ENCODE measurements around the gene SYPL1. TPM values are rescaled to one million over a fixed set of nuclear protein-coding genes. Genes with fewer than 3 reads are reported as not detected.

SYPL1 gene
- total and polyA plus RNA-seq, 2 donors (not counting 3 experiments of a cell fraction or from before 2014, with no cell fraction given), result 59.8 to 67.1 TPM

DNA sequence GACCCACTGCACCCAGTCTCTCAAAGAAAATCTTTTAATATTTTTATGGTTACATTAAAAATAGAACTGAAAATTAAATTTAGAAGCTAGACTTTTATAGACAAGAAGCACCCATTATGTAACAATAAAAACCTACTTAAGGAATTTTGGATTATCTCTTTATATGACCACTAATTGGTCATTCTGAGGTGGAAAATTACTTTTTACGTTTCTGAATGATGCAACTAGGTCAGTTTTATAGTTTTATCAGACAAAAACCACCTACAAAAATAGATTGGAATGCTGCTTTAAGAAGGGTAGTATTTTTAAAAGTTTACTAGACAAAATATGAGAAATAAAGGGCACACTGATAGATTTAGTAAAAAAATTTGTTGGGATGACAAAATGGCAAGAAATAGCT is 16.5 kb downstream of the SYPL1 start:
- H3K36me3 ChIP-seq (ENCODE audit: control insufficient read depth in 2 of 2, extremely low read depth in 1 of 2, insufficient read depth in 2 of 2, low read length in 2 of 2), result peaks cover 0 to 14% of the 10 kb centered on the region in 2 experiments
- H3K9me1 ChIP-seq (replicated peaks; ENCODE audit: control insufficient read depth, extremely low read depth, insufficient read depth, low read length), result no peaks in the 10 kb centered on the region
- ChIA-PET CTCF (interaction anchor here (1.3 kb wide), 1 partner anchor 58 kb away, joined by 4 read pairs; no protein-coding TSS in a partner anchor), POLR2A (no interaction called here)
- no peak for TF ChIP-seq FOS (IDR thresholded peaks at IDR 0.05; ENCODE audit: borderline replicate concordance, insufficient read depth, low read length)
- H3K4me2 ChIP-seq (ENCODE audit: insufficient read depth, low read length), result no peak overlapping the region
- H3K9ac ChIP-seq (replicated peaks; ENCODE audit: extremely low read depth, insufficient read depth, low read length), result no peak overlapping the region
- BruUV-seq (replicated peaks), result no TSS peak
- dilution Hi-C loops (cut with MboI; ENCODE audit: extremely low pct_ligation_motif_present, low sequenced_read_pairs) (no loop called here), intact Hi-C loops (cut with micrococcal nuclease) (no loop called here)
- no peaks in the 10 kb centered on the region for H3K9me3 ChIP-seq (replicated peaks; ENCODE audit: control insufficient read depth, insufficient read depth, low read length)
- peaks cover 3% of the 10 kb centered on the region for H3K4me1 ChIP-seq (ENCODE audit: control insufficient read depth, extremely low read depth, insufficient read depth, low read length)
- FAIRE-seq (no peak), DNase-seq (ENCODE audit: low read depth, low spot score) (no peak)
- H2AFZ ChIP-seq (ENCODE audit: low read depth, low read length), result no peak overlapping the region
- no peak overlapping the region for H3K4me3 ChIP-seq (replicated peaks in 1 of 3; ENCODE audit: insufficient read depth in 1 of 3, low read depth in 1 of 3, low read length in 3 of 3)
- no peak overlapping the region for H3K27ac ChIP-seq (ENCODE audit: insufficient read depth, low read depth, low read length)
- H3K27me3 ChIP-seq (ENCODE audit: control insufficient read depth in 2 of 2, insufficient read depth in 2 of 2, low read length in 2 of 2), result no peaks in the 10 kb centered on the region
- no peaks in the 10 kb centered on the region for H4K20me1 ChIP-seq (replicated peaks; ENCODE audit: control insufficient read depth, extremely low read depth, insufficient read depth, low read length)
- H3K79me2 ChIP-seq (ENCODE audit: control insufficient read depth, insufficient read depth, low read length), result peaks cover 22% of the 10 kb centered on the region

DNA sequence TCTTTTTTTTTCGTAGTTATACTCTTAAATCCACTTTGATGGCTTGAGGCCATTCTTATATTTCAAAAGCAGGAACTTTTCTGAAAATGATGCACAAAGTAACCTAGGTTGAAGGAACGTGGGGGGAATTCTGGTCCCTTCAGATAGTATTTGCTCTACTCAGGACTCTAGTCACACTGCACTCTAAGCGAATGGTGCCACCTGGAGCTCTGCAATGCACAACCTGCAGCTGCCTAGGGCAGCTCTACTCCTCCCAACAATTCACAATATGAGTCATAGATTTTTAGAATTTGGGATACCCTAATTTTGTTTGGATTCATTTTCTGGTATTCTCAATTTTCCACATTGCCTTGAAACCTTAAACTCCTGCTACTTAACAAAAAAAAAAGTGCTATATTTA is 17.3 kb downstream of the SYPL1 start:
- TF ChIP-seq POLR2A (IDR thresholded peaks at IDR 0.05; ENCODE audit: low read depth, low read length), result no peak
- no peak for TF ChIP-seq MYC (IDR thresholded peaks at IDR 0.05; ENCODE audit: low read depth, low read length)
- no peak for TF ChIP-seq MAX (IDR thresholded peaks at IDR 0.05; ENCODE audit: insufficient read depth, insufficient read length)
- TF ChIP-seq JUN (IDR thresholded peaks at IDR 0.05; ENCODE audit: borderline replicate concordance, insufficient read depth, insufficient read length, low read depth), result no peak
- TF ChIP-seq, protein P1, sequence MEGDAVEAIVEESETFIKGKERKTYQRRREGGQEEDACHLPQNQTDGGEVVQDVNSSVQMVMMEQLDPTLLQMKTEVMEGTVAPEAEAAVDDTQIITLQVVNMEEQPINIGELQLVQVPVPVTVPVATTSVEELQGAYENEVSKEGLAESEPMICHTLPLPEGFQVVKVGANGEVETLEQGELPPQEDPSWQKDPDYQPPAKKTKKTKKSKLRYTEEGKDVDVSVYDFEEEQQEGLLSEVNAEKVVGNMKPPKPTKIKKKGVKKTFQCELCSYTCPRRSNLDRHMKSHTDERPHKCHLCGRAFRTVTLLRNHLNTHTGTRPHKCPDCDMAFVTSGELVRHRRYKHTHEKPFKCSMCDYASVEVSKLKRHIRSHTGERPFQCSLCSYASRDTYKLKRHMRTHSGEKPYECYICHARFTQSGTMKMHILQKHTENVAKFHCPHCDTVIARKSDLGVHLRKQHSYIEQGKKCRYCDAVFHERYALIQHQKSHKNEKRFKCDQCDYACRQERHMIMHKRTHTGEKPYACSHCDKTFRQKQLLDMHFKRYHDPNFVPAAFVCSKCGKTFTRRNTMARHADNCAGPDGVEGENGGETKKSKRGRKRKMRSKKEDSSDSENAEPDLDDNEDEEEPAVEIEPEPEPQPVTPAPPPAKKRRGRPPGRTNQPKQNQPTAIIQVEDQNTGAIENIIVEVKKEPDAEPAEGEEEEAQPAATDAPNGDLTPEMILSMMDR (IDR thresholded peaks at IDR 0.05; ENCODE audit: extremely low read depth in 1 of 2, insufficient read depth in 1 of 2, low read depth in 1 of 2, low read length in 2 of 2), result no peak
- TF ChIP-seq GATA2 (IDR thresholded peaks at IDR 0.05; ENCODE audit: insufficient read depth, insufficient read length, low read depth, low read length), result no peak
- TF ChIP-seq FOS (IDR thresholded peaks at IDR 0.05; ENCODE audit: borderline replicate concordance, insufficient read depth, low read length), result no peak
- TF ChIP-seq POLR2AphosphoS5 (IDR thresholded peaks at IDR 0.05; ENCODE audit: insufficient read depth, low read depth, low read length), result no peak
- ChIA-PET POLR2A (interaction anchor here (0.6 kb wide), 1 partner anchor 26 kb away, joined by 12 read pairs; no protein-coding TSS in a partner anchor), CTCF (interaction anchor here (1.0 to 1.6 kb wide), 6 partner anchors 11 to 59 kb away, joined by 3 to 7 read pairs (median 4); no protein-coding TSS in a partner anchor)
- FAIRE-seq (no peak), DNase-seq (ENCODE audit: low read depth, low spot score) (no peak)
- Histone ChIP-seq H2AFZ (ENCODE audit: low read depth, low read length) (no peak overlapping the region), H3K36me3 (ENCODE audit: control insufficient read depth in 2 of 2, extremely low read depth in 1 of 2, insufficient read depth in 2 of 2, low read length in 2 of 2) (peaks cover 0 to 16% of the 10 kb centered on the region in 2 experiments), H3K9me3 (replicated peaks; ENCODE audit: control insufficient read depth, insufficient read depth, low read length) (no peaks in the 10 kb centered on the region), H3K4me3 (replicated peaks in 1 of 3; ENCODE audit: insufficient read depth in 1 of 3, low read depth in 1 of 3, low read length in 3 of 3) (no peak overlapping the region), H3K4me1 (ENCODE audit: control insufficient read depth, extremely low read depth, insufficient read depth, low read length) (no peaks in the 10 kb centered on the region), H3K27ac (ENCODE audit: insufficient read depth, low read depth, low read length) (no peak overlapping the region), H3K79me2 (ENCODE audit: control insufficient read depth, insufficient read depth, low read length) (peaks cover 14% of the 10 kb centered on the region), H3K9ac (replicated peaks; ENCODE audit: extremely low read depth, insufficient read depth, low read length) (no peak overlapping the region), H3K4me2 (ENCODE audit: insufficient read depth, low read length) (no peak overlapping the region), H4K20me1 (replicated peaks; ENCODE audit: control insufficient read depth, extremely low read depth, insufficient read depth, low read length) (no peaks in the 10 kb centered on the region), H3K9me1 (replicated peaks; ENCODE audit: control insufficient read depth, extremely low read depth, insufficient read depth, low read length) (no peaks in the 10 kb centered on the region), H3K27me3 (ENCODE audit: control insufficient read depth in 2 of 2, insufficient read depth in 2 of 2, low read length in 2 of 2) (no peaks in the 10 kb centered on the region)
- BruUV-seq (replicated peaks), result no TSS peak
- dilution Hi-C loops (cut with MboI; ENCODE audit: extremely low pct_ligation_motif_present, low sequenced_read_pairs) (no loop called here), intact Hi-C loops (cut with micrococcal nuclease) (no loop called here)

Data from endothelial cell of umbilical vein (primary cell).